Stimulated activated CD4-positive, alpha-beta T cell treated with anti-CD3 and anti-CD28 coated beads, Interleukin-12 subunit alpha, Interleukin-12 subunit beta, amount 100 ng/mL, for 24 hours (primary cell): Measurements from ENCODE around the gene RAD18.

Experiments used
- DNase-seq, 2 experiments: peaks; one replicate each; pipeline ENCODE4 v3.0.0-alpha.2; 2020; ENCODE audit warnings: low read depth in 2 of 2

Gene RAD18

DNA sequence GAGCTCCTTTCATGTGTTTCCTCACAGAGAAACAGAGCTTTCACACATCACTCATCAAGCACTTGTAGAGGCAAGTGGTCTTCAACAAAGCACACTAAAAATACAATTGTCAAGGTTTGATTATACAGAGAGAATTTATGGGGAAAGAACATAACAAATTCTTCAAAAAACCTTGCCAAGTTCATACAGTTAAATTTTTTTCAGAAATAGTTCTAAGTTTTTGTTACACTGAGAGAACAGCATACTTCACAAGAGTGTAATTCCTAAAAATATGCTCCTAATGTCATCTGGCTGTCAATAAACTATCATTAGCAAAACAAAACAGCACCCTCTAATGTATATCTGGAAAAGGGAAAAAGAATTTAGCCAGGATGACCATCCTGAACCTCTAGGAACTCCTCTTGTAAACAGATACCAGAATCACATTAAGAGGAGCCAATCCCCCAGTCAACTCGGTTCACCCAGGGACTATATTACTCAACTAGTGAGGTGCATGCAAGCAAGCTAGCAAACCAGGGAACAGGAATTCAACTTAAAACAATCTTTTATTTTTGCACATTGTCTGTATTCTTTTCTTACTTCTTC lies 63.3 kb downstream of the RAD18 start:
- no peak for DNase-seq

DNA sequence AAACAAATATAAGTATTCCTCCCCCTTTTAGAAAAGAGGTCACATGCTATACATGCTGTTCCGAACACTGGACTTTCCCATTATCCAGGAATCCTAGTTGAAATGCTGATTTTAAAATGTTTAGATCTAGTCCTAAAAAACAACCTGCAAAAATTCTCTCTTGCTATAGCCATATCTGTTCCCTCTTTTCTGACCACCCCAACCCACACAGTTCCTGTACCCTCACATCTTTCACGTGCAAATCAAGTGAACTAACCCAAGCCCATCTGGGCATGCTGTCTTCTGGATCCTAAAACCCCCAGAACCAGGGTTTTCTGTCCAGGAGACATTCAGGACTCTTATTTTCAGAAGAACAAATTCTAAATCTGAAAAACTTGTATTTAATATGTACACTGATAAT lies 67.4 kb downstream of the RAD18 start:
- no peak for DNase-seq

DNA sequence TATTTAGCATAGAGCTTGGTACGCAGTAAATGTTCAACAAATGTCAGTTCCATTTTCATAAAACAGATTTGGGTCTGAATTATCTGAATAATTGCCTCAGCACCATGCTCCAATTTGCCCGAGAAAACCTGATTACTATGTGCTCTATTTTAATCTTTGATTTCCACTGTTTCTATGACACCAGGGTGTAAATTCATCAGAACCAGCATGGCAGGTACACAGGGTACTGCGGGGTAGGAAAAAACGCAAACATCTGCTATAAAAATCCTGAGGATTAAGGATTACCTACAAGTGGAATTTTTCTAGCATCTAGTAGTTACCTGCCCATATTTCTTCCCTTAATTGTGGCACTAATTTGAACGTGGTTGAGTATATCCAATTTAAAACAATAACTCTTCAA lies 70.3 kb downstream of the RAD18 start:
- DNase-seq = no peak

DNA sequence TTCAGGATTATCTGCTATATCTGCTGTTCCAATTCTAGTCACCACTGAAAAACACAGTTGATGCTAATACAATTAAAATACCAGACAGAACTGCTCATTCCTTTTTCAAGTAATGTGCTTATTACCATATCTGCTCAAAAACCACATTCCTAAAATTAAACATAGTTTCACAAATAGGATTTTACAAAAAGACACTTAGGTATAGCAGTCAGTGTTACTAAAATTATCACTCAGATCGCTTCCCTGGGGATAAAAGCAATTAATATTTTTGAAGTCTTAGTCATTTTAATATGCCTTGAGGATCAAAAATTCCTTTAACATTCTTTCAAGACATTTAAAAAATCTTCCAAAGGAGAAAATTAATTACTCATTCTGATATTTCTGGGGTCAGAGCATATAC lies 71.5 kb downstream of the RAD18 start:
- no peak for DNase-seq

DNA sequence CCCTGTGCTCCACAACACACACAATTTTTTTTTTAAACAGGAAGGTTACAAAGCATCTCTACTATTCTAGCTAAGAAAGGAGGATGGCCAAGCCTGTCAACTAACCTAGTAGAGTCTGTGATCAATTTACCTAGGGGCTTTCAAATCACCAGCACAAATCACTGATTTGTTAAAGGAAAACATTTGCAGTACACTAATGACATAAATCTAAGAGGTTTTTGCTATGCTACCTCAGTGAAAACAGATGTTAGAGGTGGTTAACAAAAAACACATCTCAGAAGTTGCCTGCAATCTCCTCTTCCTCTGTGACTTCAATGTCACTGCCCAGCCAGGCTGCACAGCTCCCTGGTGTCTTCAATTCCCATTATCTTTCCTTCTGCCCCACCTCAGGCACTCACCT lies 72.0 kb downstream of the RAD18 start:
- no peak for DNase-seq

DNA sequence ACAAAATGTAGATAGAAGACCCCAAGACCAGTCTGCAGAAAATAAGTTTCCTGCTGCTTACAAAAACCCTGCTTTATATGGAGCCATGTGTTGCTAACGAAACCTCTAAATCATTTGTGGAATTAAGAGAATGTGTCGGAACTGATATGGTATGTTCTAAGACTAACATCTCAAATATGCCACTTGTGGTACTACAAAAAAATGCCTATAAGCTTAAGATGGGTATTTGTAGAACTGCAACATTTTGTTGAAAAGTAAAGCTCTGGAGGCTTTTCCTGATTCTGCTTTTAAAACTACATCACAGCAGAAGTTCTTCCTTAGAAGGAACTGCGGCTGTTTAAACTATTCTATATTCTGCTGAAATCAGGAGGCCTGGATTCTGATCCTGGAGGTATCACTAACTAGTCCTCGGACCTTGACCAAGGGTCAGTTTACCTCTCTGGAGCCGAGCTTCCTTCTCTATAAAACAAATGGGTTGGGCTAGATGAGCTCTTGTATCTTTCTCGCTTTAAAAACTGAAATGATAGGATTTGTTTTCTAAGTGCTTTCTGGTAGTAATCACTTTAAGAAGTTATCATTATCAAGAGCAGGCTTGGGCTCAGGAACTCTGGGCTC lies 74.9 kb downstream of the RAD18 start:
- no peak for DNase-seq

DNA sequence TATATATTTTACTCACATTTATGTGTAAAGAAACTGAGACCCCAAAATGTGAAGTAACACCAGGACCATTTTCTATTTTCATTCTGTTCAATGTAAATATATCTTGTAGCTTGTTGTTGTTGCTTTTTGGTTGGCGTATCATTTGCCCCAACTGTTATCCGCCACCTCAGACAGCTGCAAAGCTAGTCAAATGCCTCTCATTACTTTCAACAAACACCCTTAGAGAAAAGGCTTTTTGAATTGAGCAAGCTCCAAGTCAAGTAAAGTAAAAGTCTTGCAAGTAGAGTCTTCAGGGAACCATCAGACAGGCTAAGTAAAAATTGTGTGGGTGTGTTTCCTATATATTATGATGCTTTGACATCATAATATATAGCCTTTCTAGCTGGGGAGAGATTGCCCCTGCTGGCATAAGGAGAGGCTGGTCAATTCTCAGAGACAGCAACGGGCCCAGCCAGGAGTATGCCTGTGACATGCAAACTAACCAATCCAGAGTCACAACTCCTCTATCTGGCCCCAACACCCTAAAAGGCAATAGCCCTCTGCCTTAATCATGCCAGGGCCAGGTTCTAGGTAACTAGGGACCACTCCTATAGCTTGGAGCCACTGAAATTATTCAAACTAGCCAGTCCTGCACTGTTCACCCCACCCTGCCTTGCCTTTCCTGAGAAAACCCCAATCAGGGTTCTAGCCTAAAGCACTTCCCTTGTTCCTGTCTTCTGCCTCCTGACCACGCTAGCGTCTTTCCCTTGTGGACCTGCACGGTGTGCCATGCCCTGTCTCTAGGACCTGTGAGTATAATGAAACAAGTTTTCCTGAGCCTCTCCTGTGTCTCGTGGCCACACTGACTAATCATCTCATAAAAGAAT lies 75.6 kb downstream of the RAD18 start:
- no peak for DNase-seq

DNA sequence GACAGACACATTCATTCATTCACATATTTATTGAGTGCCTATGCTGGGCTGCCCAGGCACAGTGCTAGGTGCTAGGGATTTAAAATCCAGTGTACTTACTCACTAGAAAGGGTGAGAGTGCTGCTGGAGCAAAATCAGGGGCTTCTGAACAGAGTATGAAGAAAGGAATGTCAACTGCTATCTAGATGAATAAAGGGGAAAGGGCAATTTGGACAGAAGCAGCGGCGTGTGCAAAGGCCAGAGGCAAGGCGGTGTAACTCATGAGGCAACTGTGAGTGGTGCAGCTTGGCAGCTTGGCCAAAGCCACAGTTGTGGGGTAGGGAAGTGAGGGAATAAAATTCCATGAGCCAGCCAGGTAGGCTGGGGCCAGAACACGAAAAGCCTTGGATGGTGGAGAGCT lies 76.7 kb downstream of the RAD18 start:
- no peak for DNase-seq

DNA sequence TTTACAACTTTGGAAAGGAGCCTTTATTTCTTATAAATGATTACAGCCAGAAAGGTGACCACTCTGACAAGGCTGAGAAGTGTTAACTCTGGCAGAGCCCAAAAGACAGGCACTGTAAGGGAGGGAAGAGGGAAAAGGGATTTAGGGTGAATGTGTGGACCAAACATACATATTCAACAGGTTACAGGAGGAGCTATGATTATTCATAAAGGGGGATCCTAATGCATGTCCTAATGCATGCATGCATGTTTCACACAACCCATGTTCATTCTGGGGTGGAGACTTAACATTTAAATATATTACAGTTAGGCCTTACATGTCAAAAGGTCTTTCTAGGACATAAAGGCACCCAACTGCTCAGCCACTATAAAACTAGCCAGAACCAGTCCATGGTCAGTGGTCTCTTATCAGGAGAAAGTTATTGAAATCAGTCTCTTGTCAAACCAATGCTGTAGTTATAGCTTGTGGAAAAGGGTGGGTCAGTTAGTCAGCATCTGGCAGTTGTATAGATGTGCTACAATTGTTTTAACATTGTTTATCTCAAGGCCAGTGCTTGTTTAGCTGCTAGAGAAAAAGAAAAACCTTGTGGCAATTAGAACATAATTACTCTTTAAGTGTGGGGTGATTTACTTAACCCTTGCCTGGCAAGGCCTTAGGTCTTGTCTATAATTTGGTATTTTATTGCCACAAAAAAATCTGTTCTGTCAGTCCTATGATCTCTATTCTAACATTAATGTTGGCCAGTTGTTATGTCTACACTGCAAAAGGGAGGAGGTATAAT lies 77.5 kb downstream of the RAD18 start:
- DNase-seq = no peak

DNA sequence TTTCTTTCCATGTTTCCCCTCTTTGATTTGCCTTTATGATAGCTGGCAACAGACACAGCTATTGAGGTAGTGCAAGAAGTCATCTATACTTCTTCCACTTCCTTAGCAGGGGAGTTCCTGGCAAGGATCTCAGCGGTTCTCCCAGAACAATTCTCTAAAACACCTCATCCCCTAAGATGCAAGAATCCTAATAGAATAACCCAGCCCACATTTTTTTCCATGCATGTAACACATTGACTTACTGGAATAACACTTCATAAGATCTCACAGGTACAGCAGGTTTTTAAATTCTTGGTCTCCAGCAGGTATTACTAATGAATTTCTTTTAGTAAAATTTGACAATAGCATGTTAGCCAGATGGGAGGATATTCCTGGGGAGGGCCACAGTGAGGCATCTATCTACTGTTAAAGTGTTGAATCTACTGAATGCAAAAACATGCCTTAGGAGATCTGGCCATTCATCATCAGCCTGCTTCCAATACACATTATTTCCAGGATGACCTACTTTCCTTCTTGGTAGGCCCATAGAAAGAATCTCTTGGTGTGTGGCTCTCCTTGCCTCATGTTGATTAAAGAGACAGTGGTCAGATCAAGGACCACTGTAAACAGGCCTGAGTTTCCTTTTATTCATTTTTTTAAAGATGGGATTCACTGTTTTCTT lies 78.5 kb downstream of the RAD18 start:
- DNase-seq = no peak

DNA sequence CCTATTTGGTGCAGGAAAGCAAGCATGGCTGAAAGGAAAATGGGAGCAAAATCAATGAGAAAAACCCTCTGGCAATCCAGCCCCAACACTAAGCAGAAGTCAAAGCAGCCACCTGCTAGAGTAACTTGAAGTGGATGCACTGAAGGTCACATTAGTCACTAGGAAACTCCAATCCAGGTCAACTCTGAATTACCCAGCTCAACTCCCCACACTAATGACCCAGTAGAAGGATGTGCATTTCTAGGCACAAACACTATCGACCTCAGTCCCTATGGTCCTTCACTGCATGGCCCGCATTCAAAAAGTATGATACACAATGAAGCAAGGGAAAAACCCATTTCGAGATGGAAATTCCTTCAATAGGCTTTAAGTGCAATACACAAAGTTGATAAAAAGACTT lies 80.6 kb downstream of the RAD18 start:
- DNase-seq = no peak

DNA sequence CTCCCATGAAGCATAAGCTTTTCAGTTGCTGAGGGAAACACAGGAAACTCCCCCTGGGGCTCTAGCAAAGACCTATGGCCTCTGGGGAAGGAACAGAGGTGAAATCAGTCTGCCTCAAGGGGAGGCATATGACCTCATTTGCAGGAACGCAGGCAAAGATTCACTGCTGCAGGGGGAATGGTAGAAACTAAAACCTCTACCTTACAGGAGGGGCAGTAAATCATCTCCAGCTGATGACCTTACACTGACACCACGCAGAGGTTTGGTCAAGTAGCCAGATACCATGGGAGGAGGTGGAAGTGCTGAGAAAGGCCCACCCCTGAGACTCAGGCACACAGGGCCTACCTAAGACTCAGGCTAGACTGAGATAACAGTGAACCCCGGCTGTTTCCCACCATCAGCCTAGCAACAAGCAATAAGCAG lies 81.1 kb downstream of the RAD18 start:
- DNase-seq = no peak

DNA sequence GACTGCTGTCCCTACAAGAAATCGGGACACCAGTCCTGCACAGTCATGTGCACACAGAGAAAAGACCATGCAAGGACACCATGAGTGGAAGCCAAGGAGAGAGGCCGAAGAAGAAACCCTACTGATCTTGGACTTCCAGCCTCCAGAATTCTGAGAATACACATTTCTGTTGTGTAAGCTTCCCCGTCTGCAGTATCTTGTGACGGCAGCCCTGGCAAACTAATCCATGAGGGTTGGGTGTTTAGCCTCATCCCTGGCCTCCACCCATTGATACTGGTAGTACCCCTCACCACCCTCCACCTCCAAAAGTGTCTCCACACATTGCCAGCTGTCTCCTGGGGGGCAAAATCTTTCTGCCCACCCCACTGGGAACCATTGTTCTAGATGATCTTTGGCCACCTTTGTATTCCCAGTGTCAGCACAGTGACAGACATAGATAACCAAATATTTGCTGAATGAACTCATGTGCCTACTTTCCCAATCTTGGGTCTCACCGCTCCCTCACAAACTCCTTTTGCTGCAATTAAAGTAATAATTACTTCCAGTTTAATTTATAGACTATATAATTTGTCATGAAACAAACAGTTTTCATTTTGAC lies 83.8 kb downstream of the RAD18 start:
- DNase-seq = no peak

DNA sequence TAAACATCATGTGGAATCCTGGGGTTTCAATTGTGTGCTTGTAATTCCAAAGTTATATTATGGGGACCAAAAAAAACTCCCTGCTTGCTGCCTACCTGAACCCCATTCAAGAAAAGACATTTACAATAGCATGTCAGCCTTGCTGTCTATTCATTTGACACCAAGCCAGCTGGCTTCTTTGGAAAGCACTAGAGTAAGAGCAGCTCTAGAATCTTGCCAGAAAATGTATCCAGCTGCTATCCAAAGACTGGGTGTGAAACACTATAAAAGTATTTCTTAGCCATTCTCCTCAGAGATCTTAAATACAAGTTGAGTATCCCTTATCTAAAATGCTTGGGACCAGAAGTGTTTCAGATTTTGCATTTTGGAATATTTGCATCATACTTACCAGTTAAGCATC lies 87.4 kb downstream of the RAD18 start:
- no peak for DNase-seq

DNA sequence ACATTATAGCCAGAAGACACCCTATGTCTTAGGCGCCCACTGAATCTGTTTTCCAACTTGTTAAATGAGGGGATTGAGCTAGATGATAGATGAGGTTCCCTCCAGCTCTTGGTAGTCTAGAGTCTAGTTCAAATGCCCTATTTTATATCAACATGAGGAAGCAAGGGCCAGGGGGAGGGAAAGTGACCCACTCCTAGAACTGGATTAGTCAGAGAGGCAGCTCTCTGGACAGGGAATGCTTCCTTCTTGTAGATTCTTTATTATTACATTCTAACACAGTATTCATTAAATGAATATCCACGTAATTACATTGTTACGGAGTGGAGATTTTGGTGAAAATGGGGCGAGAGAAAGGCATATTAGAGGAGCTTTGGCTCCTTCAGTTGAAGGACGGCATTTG lies 89.5 kb downstream of the RAD18 start:
- DNase-seq = no peak

DNA sequence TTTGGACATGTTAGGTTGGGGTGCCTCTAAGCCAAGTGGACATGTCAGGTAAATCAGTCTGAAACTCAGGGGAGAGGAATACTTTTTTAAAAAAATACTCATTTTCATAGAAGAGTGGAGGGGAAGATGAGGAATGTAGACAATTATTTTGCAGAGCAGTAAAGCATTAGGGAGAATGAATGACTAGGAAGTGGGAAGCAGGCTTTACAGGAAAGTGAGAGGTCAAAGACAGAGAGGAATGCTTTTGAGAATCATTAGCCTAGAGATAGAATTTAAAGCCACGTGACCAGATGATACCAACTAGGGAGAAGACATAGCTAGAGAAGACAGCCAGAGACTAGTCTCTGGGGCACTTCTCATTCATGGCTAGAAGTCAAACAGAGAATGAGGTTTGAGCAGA lies 91.0 kb downstream of the RAD18 start:
- no peak for DNase-seq

DNA sequence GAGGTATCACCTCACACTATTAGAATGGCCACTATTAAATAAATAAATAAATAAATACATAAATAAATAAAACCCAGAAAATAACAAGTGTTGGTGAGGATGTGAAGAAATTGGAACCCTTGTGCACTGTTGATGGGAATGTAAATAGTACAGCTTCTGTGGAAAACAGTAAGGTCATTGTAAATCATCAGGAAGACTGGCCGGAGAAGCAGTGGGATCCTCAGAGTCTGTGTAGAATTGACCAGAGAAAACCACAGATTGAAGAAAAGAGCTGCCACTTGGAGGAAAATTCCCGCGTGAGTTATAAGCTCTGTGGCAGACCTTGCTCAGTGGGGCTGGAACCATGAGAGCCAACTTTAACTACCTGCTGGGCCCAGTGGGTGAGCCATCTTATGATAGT lies 92.0 kb downstream of the RAD18 start:
- no peak for DNase-seq

DNA sequence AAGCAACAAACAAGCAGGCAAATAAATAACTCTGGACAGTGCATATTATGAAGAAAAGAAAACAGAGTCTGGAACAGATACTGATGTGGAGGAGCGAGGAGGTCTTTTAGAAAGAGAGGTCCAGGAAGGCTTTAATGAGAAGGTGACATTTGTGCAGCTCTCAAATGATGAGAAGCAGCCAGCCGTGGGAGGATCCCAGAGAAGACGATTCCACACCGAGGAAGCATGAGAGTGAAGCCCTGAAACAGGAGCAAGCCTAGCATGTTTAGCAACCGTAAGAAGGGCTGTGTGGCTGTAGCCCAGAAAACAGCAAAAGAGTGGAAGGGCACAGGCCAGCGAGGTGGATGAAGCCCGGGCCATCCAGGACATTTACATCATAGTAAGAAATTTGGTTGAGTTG lies 93.1 kb downstream of the RAD18 start:
- DNase-seq = no peak

DNA sequence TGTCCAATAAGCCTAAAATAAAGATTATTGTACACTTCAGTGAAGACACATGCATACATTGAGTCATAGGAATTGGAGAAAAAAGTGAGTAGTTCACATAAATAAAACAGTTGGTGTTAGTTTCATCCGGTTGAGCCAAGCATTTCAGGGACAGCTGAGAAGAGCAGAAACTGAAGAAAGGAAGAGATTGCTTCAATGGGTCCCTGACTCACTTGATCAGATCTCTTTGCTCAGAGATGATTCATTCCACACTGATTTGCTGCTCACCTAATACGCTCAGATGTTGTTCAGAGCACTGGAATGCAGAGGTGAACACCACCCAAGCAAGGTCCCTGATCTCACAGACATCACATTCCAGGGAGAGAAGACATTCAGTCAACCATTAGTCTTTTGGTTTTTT lies 93.7 kb downstream of the RAD18 start:
- DNase-seq = no peak

DNA sequence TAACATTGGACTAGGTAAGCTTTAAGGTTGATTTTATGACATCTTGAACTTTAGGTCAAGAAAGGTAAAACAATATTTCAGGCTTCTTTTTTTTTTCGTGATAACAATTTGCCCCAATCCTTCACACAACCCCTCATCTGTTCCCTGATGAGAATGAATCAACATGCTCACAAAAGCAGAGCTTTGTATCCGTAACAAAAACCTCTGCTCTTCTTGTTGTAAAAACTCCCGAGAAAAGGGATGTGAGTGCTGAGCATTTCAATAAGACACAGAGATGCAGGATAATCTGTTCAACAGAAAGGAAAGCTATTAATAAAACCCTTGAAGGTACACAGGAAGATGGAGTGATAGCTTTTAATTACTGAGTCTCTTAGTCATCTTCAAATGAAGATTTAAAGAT lies 94.3 kb downstream of the RAD18 start:
- no peak for DNase-seq

DNA sequence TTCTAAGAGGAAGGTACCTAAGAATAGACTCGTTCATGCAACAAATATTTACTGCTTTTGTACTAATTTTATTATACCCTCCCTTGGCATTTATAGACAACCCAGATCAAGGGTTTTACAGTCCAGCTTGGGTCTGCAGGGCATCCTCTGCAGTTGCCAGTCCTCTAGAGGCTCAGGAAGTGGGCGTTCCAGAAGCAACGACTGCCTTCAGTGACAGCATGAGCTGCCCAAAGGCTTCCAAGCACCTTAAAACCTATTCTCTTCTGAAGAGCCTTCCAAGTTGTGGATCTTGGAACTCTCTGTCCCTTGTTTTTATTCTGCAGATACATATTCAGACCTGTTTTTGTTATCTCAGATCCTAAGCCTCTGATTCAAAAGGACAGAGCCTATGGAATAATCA lies 95.6 kb downstream of the RAD18 start:
- DNase-seq = no peak

DNA sequence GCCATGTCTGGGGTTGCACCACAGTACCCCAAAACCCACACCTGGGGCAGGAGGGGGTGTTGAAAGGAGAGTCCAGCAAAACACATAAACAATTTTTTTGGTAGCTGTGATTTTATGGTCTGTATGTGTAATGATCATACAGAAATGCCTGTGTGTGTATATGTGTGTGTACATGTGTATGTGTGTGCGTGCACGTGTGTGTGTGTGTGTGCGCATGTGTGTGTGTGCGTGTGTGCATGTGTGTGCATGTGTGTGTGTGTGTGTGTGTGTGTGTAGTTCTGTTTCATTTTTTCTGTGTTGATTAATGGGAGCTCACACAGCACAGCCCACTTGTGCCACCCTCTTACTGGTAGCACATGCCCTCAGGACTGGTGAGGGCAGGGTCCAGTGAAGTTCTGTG lies 97.6 kb downstream of the RAD18 start:
- no peak for DNase-seq
